Daoy (cell line): ENCODE data around the gene FBLN1. TPM values are rescaled to one million over a fixed set of nuclear protein-coding genes. Genes with fewer than 3 reads are reported as not detected.
"Not testable (repeated sequence)": the region's sequence is repeated elsewhere in the genome, so short reads cannot be mapped to it uniquely, and the experiment has no call there.

Experiments
- DNase-seq: peaks from one replicate; pipeline ENCODE4 v3.0.0-alpha.2; 2015; ENCODE audit warnings: low read depth
- total RNA-seq: library from RNA; depleted of rRNA; stranded (reverse); fragments of >200 nt; shearing (Covaris generic); gene quantifications from 2 replicates; pipeline ENCODE4 v1.2.3, GENCODE V29; 2014

Gene FBLN1
- total RNA-seq, 1 experiment from 2014 or later: 10.0 TPM

GRCh38 chr22:45584621-45585436 lies 82.1 kb downstream of the FBLN1 start:
- DNase-seq: no peak

GRCh38 chr22:45585437-45585755 lies 82.7 kb downstream of the FBLN1 start:
- no peak for DNase-seq

GRCh38 chr22:45585946-45586540 lies 83.4 kb downstream of the FBLN1 start:
- no peak for DNase-seq

GRCh38 chr22:45586651-45587405 lies 84.1 kb downstream of the FBLN1 start:
- no peak for DNase-seq

- DNase-seq: peak; percentile 39
Observed at GRCh38 chr22:45587638-45588505, 85.2 kb downstream of the FBLN1 start.

GRCh38 chr22:45589556-45589955 lies 86.9 kb downstream of the FBLN1 start:
- DNase-seq: no peak

- no peak for DNase-seq
Observed at GRCh38 chr22:45590262-45590661, 87.6 kb downstream of the FBLN1 start.

GRCh38 chr22:45591633-45592213 lies 89.0 kb downstream of the FBLN1 start:
- not testable (repeated sequence) for DNase-seq

- no peak for DNase-seq
Observed at GRCh38 chr22:45594123-45594941, 91.6 kb downstream of the FBLN1 start.

- no peak for DNase-seq
Observed at GRCh38 chr22:45597460-45598192, 94.9 kb downstream of the FBLN1 start.

- no peak for DNase-seq
Observed at GRCh38 chr22:45598596-45599217, 96.0 kb downstream of the FBLN1 start.

- no peak for DNase-seq
Observed at GRCh38 chr22:45599836-45600577, 97.3 kb downstream of the FBLN1 start.

GRCh38 chr22:45600790-45601730 lies 98.4 kb downstream of the FBLN1 start:
- DNase-seq: peak; percentile 30

GRCh38 chr22:45602004-45602733 lies 99.5 kb downstream of the FBLN1 start:
- no peak for DNase-seq

- DNase-seq: peak; percentile 46
Observed at GRCh38 chr22:45602824-45603595, 100.3 kb downstream of the FBLN1 start.

GRCh38 chr22:45603619-45604018 lies 100.9 kb downstream of the FBLN1 start:
- DNase-seq: no peak
